Measurements from ENCODE around the gene ARRB1. TPM values are rescaled to one million over a fixed set of nuclear protein-coding genes. Genes with fewer than 3 reads are reported as not detected.
A peak's percentile ranks its signal among the peaks of the same experiment; 100 is the strongest.

Gene ARRB1
- total and polyA plus RNA-seq, 2 of the 13 experiments (the other 11 are each of a cell fraction or from before 2014, with no cell fraction given), result 22.5 to 35.7 TPM

DNA sequence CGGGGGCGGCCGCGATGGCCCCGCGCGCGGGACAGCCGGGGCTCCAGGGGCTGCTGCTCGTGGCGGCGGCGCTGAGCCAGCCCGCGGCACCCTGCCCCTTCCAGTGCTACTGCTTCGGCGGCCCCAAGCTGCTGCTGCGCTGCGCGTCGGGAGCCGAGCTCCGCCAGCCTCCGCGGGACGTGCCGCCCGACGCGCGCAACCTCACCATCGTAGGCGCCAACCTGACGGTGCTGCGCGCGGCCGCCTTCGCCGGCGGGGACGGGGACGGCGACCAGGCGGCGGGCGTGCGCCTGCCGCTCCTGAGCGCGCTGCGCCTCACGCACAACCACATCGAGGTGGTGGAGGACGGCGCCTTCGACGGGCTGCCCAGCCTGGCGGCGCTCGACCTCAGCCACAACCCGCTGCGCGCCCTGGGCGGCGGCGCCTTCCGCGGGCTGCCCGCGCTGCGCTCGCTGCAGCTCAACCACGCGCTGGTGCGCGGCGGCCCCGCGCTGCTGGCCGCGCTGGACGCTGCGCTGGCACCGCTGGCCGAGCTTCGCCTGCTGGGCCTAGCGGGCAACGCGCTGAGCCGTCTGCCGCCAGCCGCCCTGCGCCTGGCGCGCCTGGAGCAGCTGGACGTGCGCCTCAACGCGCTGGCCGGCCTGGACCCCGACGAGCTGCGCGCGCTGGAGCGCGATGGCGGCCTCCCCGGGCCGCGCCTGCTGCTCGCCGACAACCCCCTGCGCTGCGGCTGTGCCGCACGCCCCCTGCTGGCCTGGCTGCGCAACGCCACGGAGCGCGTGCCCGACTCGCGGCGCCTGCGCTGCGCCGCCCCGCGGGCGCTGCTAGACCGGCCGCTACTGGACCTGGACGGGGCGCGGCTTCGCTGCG, 110.2 kb downstream of the ARRB1 start (continued):
- TF ChIP-seq, protein P1, sequence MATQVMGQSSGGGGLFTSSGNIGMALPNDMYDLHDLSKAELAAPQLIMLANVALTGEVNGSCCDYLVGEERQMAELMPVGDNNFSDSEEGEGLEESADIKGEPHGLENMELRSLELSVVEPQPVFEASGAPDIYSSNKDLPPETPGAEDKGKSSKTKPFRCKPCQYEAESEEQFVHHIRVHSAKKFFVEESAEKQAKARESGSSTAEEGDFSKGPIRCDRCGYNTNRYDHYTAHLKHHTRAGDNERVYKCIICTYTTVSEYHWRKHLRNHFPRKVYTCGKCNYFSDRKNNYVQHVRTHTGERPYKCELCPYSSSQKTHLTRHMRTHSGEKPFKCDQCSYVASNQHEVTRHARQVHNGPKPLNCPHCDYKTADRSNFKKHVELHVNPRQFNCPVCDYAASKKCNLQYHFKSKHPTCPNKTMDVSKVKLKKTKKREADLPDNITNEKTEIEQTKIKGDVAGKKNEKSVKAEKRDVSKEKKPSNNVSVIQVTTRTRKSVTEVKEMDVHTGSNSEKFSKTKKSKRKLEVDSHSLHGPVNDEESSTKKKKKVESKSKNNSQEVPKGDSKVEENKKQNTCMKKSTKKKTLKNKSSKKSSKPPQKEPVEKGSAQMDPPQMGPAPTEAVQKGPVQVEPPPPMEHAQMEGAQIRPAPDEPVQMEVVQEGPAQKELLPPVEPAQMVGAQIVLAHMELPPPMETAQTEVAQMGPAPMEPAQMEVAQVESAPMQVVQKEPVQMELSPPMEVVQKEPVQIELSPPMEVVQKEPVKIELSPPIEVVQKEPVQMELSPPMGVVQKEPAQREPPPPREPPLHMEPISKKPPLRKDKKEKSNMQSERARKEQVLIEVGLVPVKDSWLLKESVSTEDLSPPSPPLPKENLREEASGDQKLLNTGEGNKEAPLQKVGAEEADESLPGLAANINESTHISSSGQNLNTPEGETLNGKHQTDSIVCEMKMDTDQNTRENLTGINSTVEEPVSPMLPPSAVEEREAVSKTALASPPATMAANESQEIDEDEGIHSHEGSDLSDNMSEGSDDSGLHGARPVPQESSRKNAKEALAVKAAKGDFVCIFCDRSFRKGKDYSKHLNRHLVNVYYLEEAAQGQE (IDR thresholded peaks at IDR 0.05; ENCODE audit: borderline replicate concordance in 1 of 2, low read depth in 1 of 2, low read length in 2 of 2), result peak; percentile 36 to 37
- peak; percentile 85 for TF ChIP-seq ZNF431 (CRISPR knock-in tag; IDR thresholded peaks at IDR 0.05; ENCODE audit: borderline replicate concordance, low read depth)
- TF ChIP-seq ZNF546 (CRISPR knock-in tag; conservative IDR thresholded peaks at IDR 0.05), result peak; percentile 70; the same call in 1 of the 2 replicates
- peak; percentile 59; the same call in 1 of the 2 replicates for TF ChIP-seq MAZ (IDR thresholded peaks at IDR 0.05; ENCODE audit: borderline replicate concordance, low read depth, low read length)
- peak; percentile 80; the same call in 1 of the 2 replicates for TF ChIP-seq MAZ (CRISPR knock-in tag; IDR thresholded peaks at IDR 0.05; ENCODE audit: low read depth)
- TF ChIP-seq ZHX2 (IDR thresholded peaks at IDR 0.05; ENCODE audit: low read depth), result peak; percentile 30; the same call in 1 of the 2 replicates
- TF ChIP-seq ZHX2 (CRISPR knock-in tag; IDR thresholded peaks at IDR 0.05; ENCODE audit: borderline replicate concordance), result no peak
- TF ChIP-seq ZNF552 (CRISPR knock-in tag; IDR thresholded peaks at IDR 0.05; ENCODE audit: borderline replicate concordance), result no peak
- peak; percentile 45; the same call in 1 of the 2 replicates for TF ChIP-seq ZNF547 (CRISPR knock-in tag; IDR thresholded peaks at IDR 0.05)
- TF ChIP-seq ZNF574 (CRISPR knock-in tag; IDR thresholded peaks at IDR 0.05), result peak; percentile 64
- no peak for TF ChIP-seq TRIM22 (IDR thresholded peaks at IDR 0.05)
- TF ChIP-seq ETV6 (CRISPR knock-in tag; conservative IDR thresholded peaks at IDR 0.05), result 0 out of 2 replicates have a peak, but pooled peaks have one; percentile 27
- TF ChIP-seq ZNF234 (CRISPR knock-in tag; conservative IDR thresholded peaks at IDR 0.05), result no peak
